Neural crest cell (in vitro differentiated cells): ENCODE results near the gene FLOT2. TPM values are rescaled to one million over a fixed set of nuclear protein-coding genes. Genes with fewer than 3 reads are reported as not detected.

ENCODE experiments used
- DNase-seq: peaks from one replicate; pipeline ENCODE4 v3.0.0; 2021; ENCODE audit warnings: low read depth, mixed read lengths, low spot score
- H3K27ac Mint-ChIP-seq: one replicate; pipeline ENCODE4 v1.8.0; 2021; ENCODE audit warnings: mild to moderate bottlenecking, mixed read lengths; ENCODE audit not compliant: unreplicated experiment
- H3K27me3 Mint-ChIP-seq: 2 replicates; pipeline ENCODE4 v1.8.0; 2021; ENCODE audit warnings: low read depth, mild to moderate bottlenecking, mixed read lengths
- H3K36me3 Mint-ChIP-seq: 2 replicates; pipeline ENCODE4 v1.8.0; 2021; ENCODE audit warnings: low read depth, mild to moderate bottlenecking, mixed read lengths
- H3K4me1 Mint-ChIP-seq: 2 replicates; pipeline ENCODE4 v1.8.0; 2021; ENCODE audit warnings: mixed read lengths
- H3K4me3 Mint-ChIP-seq: one replicate; pipeline ENCODE4 v1.8.0; 2021; ENCODE audit warnings: mild to moderate bottlenecking, mixed read lengths
- H3K9me3 Mint-ChIP-seq: 2 replicates; pipeline ENCODE4 v1.8.0; 2021; ENCODE audit warnings: mixed read lengths
- CTCF ChIP-seq: fragments of 200-600 bp; sonication (generic); conservative IDR thresholded peaks from 2 replicates; pipeline ENCODE4 v1.5.0; 2021; ENCODE audit warnings: antibody characterized with exemption, mild to moderate bottlenecking
- total RNA-seq: library from RNA; stranded (reverse); gene quantifications from 2 replicates; pipeline ENCODE4 v1.2.1, GENCODE V29; 2021

FLOT2 gene
- total RNA-seq, 1 donor from 2014 or later, result 133 TPM

GRCh38 chr17:28864991-28865849 is 32.3 kb downstream of the FLOT2 start:
- Mint-ChIP-seq H3K27me3 (no peaks in the 10 kb centered on the region), H3K27ac (peak overlapping the region; percentile 84), H3K4me1 (no peaks in the 10 kb centered on the region), H3K36me3 (no peaks in the 10 kb centered on the region), H3K4me3 (no peak overlapping the region), H3K9me3 (no peaks in the 10 kb centered on the region)
- no peak for DNase-seq
- no peak for TF ChIP-seq CTCF

- TF ChIP-seq CTCF, result no peak
These were observed 33.6 kb downstream of the FLOT2 start for GRCh38 chr17:28863953-28864352.

DNA sequence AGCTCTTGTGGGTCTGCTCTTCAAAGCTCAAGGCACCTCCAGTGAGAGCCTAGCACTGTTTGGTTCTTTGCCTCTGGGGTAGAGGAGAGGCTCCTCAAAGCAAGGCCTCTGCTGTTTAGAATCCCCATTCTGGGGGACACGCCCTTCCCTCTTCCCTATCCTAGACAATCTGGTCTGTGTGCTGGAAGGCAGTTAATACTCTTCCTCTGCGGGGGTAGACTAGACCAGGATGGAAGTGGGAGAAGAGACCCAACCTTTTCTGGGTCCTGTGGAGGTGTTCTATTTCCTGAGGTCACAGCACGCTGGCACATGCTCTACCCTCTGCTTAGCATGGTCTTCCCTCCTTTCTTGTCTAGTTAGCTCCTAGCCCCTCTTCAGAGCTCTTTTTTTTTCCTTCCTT is 35.0 kb downstream of the FLOT2 start:
- Mint-ChIP-seq H3K4me1 (no peaks in the 10 kb centered on the region), H3K4me3 (no peak overlapping the region), H3K36me3 (peaks cover 3% of the 10 kb centered on the region), H3K9me3 (no peaks in the 10 kb centered on the region), H3K27ac (no peak overlapping the region), H3K27me3 (no peaks in the 10 kb centered on the region)
- DNase-seq, result no peak
- no peak for TF ChIP-seq CTCF

More at GRCh38 chr17:28863953-28864352, 33.6 kb downstream of the FLOT2 start:
- no peak for DNase-seq
- Mint-ChIP-seq H3K27ac (no peak overlapping the region), H3K27me3 (no peaks in the 10 kb centered on the region), H3K4me1 (no peaks in the 10 kb centered on the region), H3K9me3 (no peaks in the 10 kb centered on the region), H3K36me3 (peaks cover 3% of the 10 kb centered on the region), H3K4me3 (no peak overlapping the region)

GRCh38 chr17:28861393-28862203 is 35.9 kb downstream of the FLOT2 start:
- no peak for TF ChIP-seq CTCF
- peaks cover 3% of the 10 kb centered on the region for H3K36me3 Mint-ChIP-seq
- no peaks in the 10 kb centered on the region for H3K4me1 Mint-ChIP-seq
- DNase-seq, result no peak
- H3K27me3 Mint-ChIP-seq, result no peaks in the 10 kb centered on the region
- H3K4me3 Mint-ChIP-seq, result peak overlapping the region; percentile 49
- no peak overlapping the region for H3K27ac Mint-ChIP-seq
- H3K9me3 Mint-ChIP-seq, result no peaks in the 10 kb centered on the region

DNA sequence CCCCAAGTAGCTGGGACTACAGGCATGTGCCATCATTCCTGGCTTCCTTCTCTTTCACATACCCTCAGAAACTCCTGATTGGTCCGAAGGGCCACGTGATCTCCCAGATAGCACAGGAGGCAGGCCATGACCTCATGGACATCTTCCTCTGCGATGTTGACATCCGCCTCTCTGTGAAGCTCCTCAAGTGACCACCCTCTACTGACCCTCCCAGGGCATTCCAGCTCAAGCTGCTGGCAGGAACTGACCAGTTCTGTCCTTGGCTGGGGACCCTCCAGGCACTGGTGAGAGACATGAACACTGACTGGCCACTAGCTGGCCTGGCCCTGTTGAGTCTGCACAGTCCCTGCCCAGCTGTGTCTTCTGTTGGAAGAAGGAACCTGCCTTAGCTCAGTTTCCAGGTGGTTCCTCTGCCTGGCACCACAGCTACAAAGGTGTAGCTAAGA is 37.1 kb downstream of the FLOT2 start:
- Mint-ChIP-seq H3K4me3 (no peak overlapping the region), H3K27me3 (no peaks in the 10 kb centered on the region), H3K4me1 (peaks cover 4% of the 10 kb centered on the region), H3K9me3 (no peaks in the 10 kb centered on the region), H3K27ac (no peak overlapping the region), H3K36me3 (peaks cover 3% of the 10 kb centered on the region)
- no peak for TF ChIP-seq CTCF
- no peak for DNase-seq
